Activated T-cell treated with anti-CD3 and anti-CD28 coated beads, Interleukin-2, amount 50 U/mL, for 4 hours (primary cell): ENCODE data around the gene CLDN18. TPM values are rescaled to one million over a fixed set of nuclear protein-coding genes. Genes with fewer than 3 reads are reported as not detected.

Experiments
- ATAC-seq, 2 donors: fragments of 200-7000 bp; cut with Tn5 transposase; one replicate each; pipeline ENCODE4 v1.10.0; 2021
- DNase-seq: peaks from one replicate; pipeline ENCODE4 v3.0.0-alpha.2; 2020
- H3K27me3 Mint-ChIP-seq: one replicate; pipeline ENCODE4 v1.8.0; 2021; ENCODE audit warnings: low read depth, mixed read lengths
- H3K36me3 Mint-ChIP-seq: one replicate; pipeline ENCODE4 v1.8.0; 2022; ENCODE audit warnings: mixed read lengths; ENCODE audit not compliant: insufficient read depth
- H3K4me1 Mint-ChIP-seq: one replicate; pipeline ENCODE4 v1.8.0; 2021; ENCODE audit warnings: low read depth, mixed read lengths
- H3K4me3 Mint-ChIP-seq: one replicate; pipeline ENCODE4 v1.8.0; 2021; ENCODE audit warnings: mild to moderate bottlenecking, moderate library complexity, mixed read lengths
- H3K9me3 Mint-ChIP-seq: one replicate; pipeline ENCODE4 v1.8.0; 2021; ENCODE audit warnings: mixed read lengths
- total RNA-seq, 3 donors: library from RNA; stranded (reverse); gene quantifications; one replicate each; pipeline ENCODE4 v1.2.1, GENCODE V29; 2021

CLDN18 gene
- total RNA-seq, 3 donors from 2014 or later, result 0.08 to 0.18 (median 0.13) TPM

GRCh38 chr3:138007898-138008297 is 2.1 kb upstream of the CLDN18 start:
- DNase-seq, result no peak
- no peaks in the 10 kb centered on the region for H3K4me1 Mint-ChIP-seq
- no peak for ATAC-seq
- no peak overlapping the region for H3K4me3 Mint-ChIP-seq
- no peaks in the 10 kb centered on the region for H3K9me3 Mint-ChIP-seq
- H3K27me3 Mint-ChIP-seq, result peaks cover 3% of the 10 kb centered on the region
- H3K36me3 Mint-ChIP-seq, result no peaks in the 10 kb centered on the region

GRCh38 chr3:138010273-138010590 is 267 bp downstream of the CLDN18 start:
- ATAC-seq (no peak), DNase-seq (no peak)
- Mint-ChIP-seq H3K27me3 (peaks cover 3% of the 10 kb centered on the region), H3K4me1 (no peaks in the 10 kb centered on the region), H3K9me3 (no peaks in the 10 kb centered on the region), H3K4me3 (no peak overlapping the region), H3K36me3 (no peaks in the 10 kb centered on the region)

- H3K4me1 Mint-ChIP-seq, result no peaks in the 10 kb centered on the region
- DNase-seq (no peak), ATAC-seq (no peak)
- H3K27me3 Mint-ChIP-seq, result peaks cover 3% of the 10 kb centered on the region
- H3K4me3 Mint-ChIP-seq, result no peak overlapping the region
- H3K9me3 Mint-ChIP-seq, result no peaks in the 10 kb centered on the region
- no peaks in the 10 kb centered on the region for H3K36me3 Mint-ChIP-seq
Observed at GRCh38 chr3:138011722-138012121, 1.8 kb downstream of the CLDN18 start.

GRCh38 chr3:138012526-138012925 is 2.6 kb downstream of the CLDN18 start:
- Mint-ChIP-seq H3K4me3 (no peak overlapping the region), H3K27me3 (peaks cover 3% of the 10 kb centered on the region), H3K9me3 (no peaks in the 10 kb centered on the region), H3K4me1 (no peaks in the 10 kb centered on the region), H3K36me3 (no peaks in the 10 kb centered on the region)
- no peak for DNase-seq
- ATAC-seq, result no peak

GRCh38 chr3:138016065-138016464 is 6.1 kb downstream of the CLDN18 start:
- DNase-seq (no peak), ATAC-seq (no peak)
- no peak overlapping the region for H3K4me3 Mint-ChIP-seq
- no peaks in the 10 kb centered on the region for H3K36me3 Mint-ChIP-seq
- H3K9me3 Mint-ChIP-seq, result no peaks in the 10 kb centered on the region
- no peaks in the 10 kb centered on the region for H3K4me1 Mint-ChIP-seq
- H3K27me3 Mint-ChIP-seq, result no peaks in the 10 kb centered on the region

GRCh38 chr3:138019281-138020069 is 9.5 kb downstream of the CLDN18 start:
- ATAC-seq (no peak), DNase-seq (no peak)
- H3K9me3 Mint-ChIP-seq, result no peaks in the 10 kb centered on the region
- no peaks in the 10 kb centered on the region for H3K4me1 Mint-ChIP-seq
- H3K27me3 Mint-ChIP-seq, result no peaks in the 10 kb centered on the region
- no peak overlapping the region for H3K4me3 Mint-ChIP-seq
- H3K36me3 Mint-ChIP-seq, result no peaks in the 10 kb centered on the region

GRCh38 chr3:138023754-138024153 is 13.8 kb downstream of the CLDN18 start:
- Mint-ChIP-seq H3K4me3 (no peak overlapping the region), H3K4me1 (no peaks in the 10 kb centered on the region), H3K27me3 (peaks cover 2% of the 10 kb centered on the region), H3K36me3 (no peaks in the 10 kb centered on the region), H3K9me3 (no peaks in the 10 kb centered on the region)
- ATAC-seq, result no peak
- DNase-seq, result no peak

GRCh38 chr3:138025553-138025952 is 15.6 kb downstream of the CLDN18 start:
- Mint-ChIP-seq H3K36me3 (no peaks in the 10 kb centered on the region), H3K4me3 (no peak overlapping the region), H3K27me3 (peaks cover 5% of the 10 kb centered on the region)

GRCh38 chr3:138027821-138028220 is 17.9 kb downstream of the CLDN18 start:
- H3K4me3 Mint-ChIP-seq, result no peak overlapping the region
- DNase-seq (no peak), ATAC-seq (no peak)
- no peaks in the 10 kb centered on the region for H3K9me3 Mint-ChIP-seq
- no peaks in the 10 kb centered on the region for H3K4me1 Mint-ChIP-seq
- no peaks in the 10 kb centered on the region for H3K36me3 Mint-ChIP-seq
- peaks cover 9% of the 10 kb centered on the region for H3K27me3 Mint-ChIP-seq

More at GRCh38 chr3:138025553-138025952, 15.6 kb downstream of the CLDN18 start:
- Mint-ChIP-seq H3K4me1 (no peaks in the 10 kb centered on the region), H3K9me3 (no peaks in the 10 kb centered on the region)
- DNase-seq (no peak), ATAC-seq (no peak)

GRCh38 chr3:138030734-138031280 is 20.8 kb downstream of the CLDN18 start:
- peaks cover 16% of the 10 kb centered on the region for H3K27me3 Mint-ChIP-seq
- no peaks in the 10 kb centered on the region for H3K36me3 Mint-ChIP-seq
- ATAC-seq, result no peak
- no peak for DNase-seq
- no peaks in the 10 kb centered on the region for H3K9me3 Mint-ChIP-seq
- no peak overlapping the region for H3K4me3 Mint-ChIP-seq
- no peaks in the 10 kb centered on the region for H3K4me1 Mint-ChIP-seq

GRCh38 chr3:138031536-138031935 is 21.6 kb downstream of the CLDN18 start:
- Mint-ChIP-seq H3K4me1 (no peaks in the 10 kb centered on the region), H3K27me3 (peaks cover 16% of the 10 kb centered on the region), H3K36me3 (no peaks in the 10 kb centered on the region), H3K9me3 (no peaks in the 10 kb centered on the region), H3K4me3 (no peak overlapping the region)
- ATAC-seq, result no peak
- DNase-seq, result no peak

GRCh38 chr3:138032567-138032966 is 22.6 kb downstream of the CLDN18 start:
- Mint-ChIP-seq H3K27me3 (peaks cover 16% of the 10 kb centered on the region), H3K4me1 (no peaks in the 10 kb centered on the region), H3K4me3 (no peak overlapping the region), H3K36me3 (no peaks in the 10 kb centered on the region), H3K9me3 (no peaks in the 10 kb centered on the region)
- ATAC-seq, result no peak
- no peak for DNase-seq

- DNase-seq, result no peak
- Mint-ChIP-seq H3K9me3 (no peaks in the 10 kb centered on the region), H3K4me3 (no peak overlapping the region), H3K36me3 (no peaks in the 10 kb centered on the region), H3K27me3 (peaks cover 16% of the 10 kb centered on the region), H3K4me1 (no peaks in the 10 kb centered on the region)
- peak in 1 of 2 donors; percentile 7 for ATAC-seq
Observed at GRCh38 chr3:138033202-138033691, 23.3 kb downstream of the CLDN18 start.

GRCh38 chr3:138034918-138035317 is 25.0 kb downstream of the CLDN18 start:
- ATAC-seq, result no peak
- Mint-ChIP-seq H3K9me3 (no peaks in the 10 kb centered on the region), H3K4me3 (no peak overlapping the region)

GRCh38 chr3:138036572-138036971 is 26.6 kb downstream of the CLDN18 start:
- no peaks in the 10 kb centered on the region for H3K9me3 Mint-ChIP-seq
- ATAC-seq (no peak), DNase-seq (no peak)
- no peaks in the 10 kb centered on the region for H3K4me1 Mint-ChIP-seq
- no peak overlapping the region for H3K4me3 Mint-ChIP-seq
- H3K27me3 Mint-ChIP-seq, result peaks cover 11% of the 10 kb centered on the region
- no peaks in the 10 kb centered on the region for H3K36me3 Mint-ChIP-seq

More at GRCh38 chr3:138034918-138035317, 25.0 kb downstream of the CLDN18 start:
- Mint-ChIP-seq H3K27me3 (peaks cover 12% of the 10 kb centered on the region), H3K4me1 (no peaks in the 10 kb centered on the region), H3K36me3 (no peaks in the 10 kb centered on the region)
- no peak for DNase-seq
